IPS-15b (cell line): ENCODE results near the gene MAST3.
"Not testable (repeated sequence)": the region's sequence is repeated elsewhere in the genome, so short reads cannot be mapped to it uniquely, and the experiment has no call there.

Experiments
- H3K27me3 ChIP-seq: one replicate; pipeline ENCODE4 v1.6.1; 2013; ENCODE audit warnings: low read length; ENCODE audit not compliant: control insufficient read depth, insufficient read depth
- H3K36me3 ChIP-seq: one replicate; pipeline ENCODE4 v1.6.1; 2013; ENCODE audit warnings: low read length; ENCODE audit not compliant: control insufficient read depth, insufficient read depth
- H3K4me1 ChIP-seq: one replicate; pipeline ENCODE4 v1.6.1; 2013; ENCODE audit warnings: mild to moderate bottlenecking, low read length; ENCODE audit not compliant: control insufficient read depth, insufficient read depth
- H3K4me3 ChIP-seq: one replicate; pipeline ENCODE4 v1.5.1; 2013; ENCODE audit warnings: low read depth, low read length
- H3K9ac ChIP-seq: one replicate; pipeline ENCODE4 v1.6.1; 2013; ENCODE audit warnings: low read depth, mild to moderate bottlenecking, low read length
- H3K9me3 ChIP-seq: one replicate; pipeline ENCODE4 v1.6.1; 2013; ENCODE audit warnings: mild to moderate bottlenecking, low read length; ENCODE audit not compliant: control insufficient read depth, insufficient read depth

Gene MAST3

GRCh38 chr19:18104793-18105131 is 7.2 kb downstream of the MAST3 start:
- no peaks in the 10 kb centered on the region for H3K9me3 ChIP-seq
- peak overlapping the region; percentile 54 for H3K9ac ChIP-seq
- H3K4me1 ChIP-seq: no peaks in the 10 kb centered on the region
- no peaks in the 10 kb centered on the region for H3K36me3 ChIP-seq
- peaks cover 10% of the 10 kb centered on the region for H3K27me3 ChIP-seq
- peak overlapping the region; percentile 85 for H3K4me3 ChIP-seq

- peaks cover 10% of the 10 kb centered on the region for H3K27me3 ChIP-seq
- not testable (repeated sequence) for H3K9me3 ChIP-seq, H3K4me3 ChIP-seq, H3K4me1 ChIP-seq, H3K9ac ChIP-seq, H3K36me3 ChIP-seq
Measured at GRCh38 chr19:18105259-18105658, 7.7 kb downstream of the MAST3 start.

GRCh38 chr19:18107235-18107634 is 9.7 kb downstream of the MAST3 start:
- Histone ChIP-seq H3K9me3 (no peaks in the 10 kb centered on the region), H3K27me3 (peaks cover 10% of the 10 kb centered on the region), H3K4me3 (no peak overlapping the region), H3K36me3 (no peaks in the 10 kb centered on the region), H3K4me1 (no peaks in the 10 kb centered on the region), H3K9ac (no peak overlapping the region)

- Histone ChIP-seq H3K36me3 (no peaks in the 10 kb centered on the region), H3K27me3 (peaks cover 10% of the 10 kb centered on the region), H3K4me1 (no peaks in the 10 kb centered on the region), H3K4me3 (peak overlapping the region; percentile 85), H3K9ac (no peak overlapping the region), H3K9me3 (no peaks in the 10 kb centered on the region)
Measured at GRCh38 chr19:18108897-18109296, 11.3 kb downstream of the MAST3 start.

- Histone ChIP-seq H3K36me3 (no peaks in the 10 kb centered on the region), H3K4me1 (no peaks in the 10 kb centered on the region), H3K9ac (no peak overlapping the region), H3K27me3 (peaks cover 10% of the 10 kb centered on the region), H3K9me3 (no peaks in the 10 kb centered on the region), H3K4me3 (peak overlapping the region; percentile 85)
Measured at GRCh38 chr19:18109341-18109732, 11.8 kb downstream of the MAST3 start.

- no peaks in the 10 kb centered on the region for H3K9me3 ChIP-seq
- no peaks in the 10 kb centered on the region for H3K4me1 ChIP-seq
- H3K27me3 ChIP-seq: peaks cover 10% of the 10 kb centered on the region
- no peaks in the 10 kb centered on the region for H3K36me3 ChIP-seq
- peak overlapping the region; percentile 85 for H3K4me3 ChIP-seq
- H3K9ac ChIP-seq: no peak overlapping the region
Measured at GRCh38 chr19:18109733-18110608, 12.4 kb downstream of the MAST3 start.

GRCh38 chr19:18110609-18111232 is 13.1 kb downstream of the MAST3 start:
- H3K4me1 ChIP-seq: no peaks in the 10 kb centered on the region
- peak overlapping the region; percentile 85 for H3K4me3 ChIP-seq
- H3K9me3 ChIP-seq: no peaks in the 10 kb centered on the region
- H3K27me3 ChIP-seq: peaks cover 10% of the 10 kb centered on the region
- H3K36me3 ChIP-seq: no peaks in the 10 kb centered on the region
- no peak overlapping the region for H3K9ac ChIP-seq

- Histone ChIP-seq H3K4me1 (peaks cover 2% of the 10 kb centered on the region), H3K4me3 (no peak overlapping the region), H3K9ac (no peak overlapping the region), H3K36me3 (no peaks in the 10 kb centered on the region), H3K9me3 (no peaks in the 10 kb centered on the region), H3K27me3 (peaks cover 8% of the 10 kb centered on the region)
Measured at GRCh38 chr19:18112989-18113478, 15.5 kb downstream of the MAST3 start.

- Histone ChIP-seq H3K27me3 (peaks cover 9% of the 10 kb centered on the region), H3K36me3 (no peaks in the 10 kb centered on the region), H3K4me1 (peaks cover 2% of the 10 kb centered on the region), H3K9me3 (no peaks in the 10 kb centered on the region), H3K9ac (no peak overlapping the region), H3K4me3 (no peak overlapping the region)
Measured at GRCh38 chr19:18113827-18114226, 16.2 kb downstream of the MAST3 start.

- Histone ChIP-seq H3K9me3 (no peaks in the 10 kb centered on the region), H3K4me3 (no peak overlapping the region), H3K9ac (no peak overlapping the region), H3K4me1 (peaks cover 2% of the 10 kb centered on the region), H3K36me3 (no peaks in the 10 kb centered on the region), H3K27me3 (peaks cover 4% of the 10 kb centered on the region)
Measured at GRCh38 chr19:18114483-18114882, 16.9 kb downstream of the MAST3 start.

- Histone ChIP-seq H3K36me3 (no peaks in the 10 kb centered on the region), H3K27me3 (peaks cover 4% of the 10 kb centered on the region), H3K4me1 (peaks cover 2% of the 10 kb centered on the region), H3K9me3 (no peaks in the 10 kb centered on the region), H3K9ac (peak overlapping the region; percentile 60), H3K4me3 (peak overlapping the region; percentile 49)
Measured at GRCh38 chr19:18117364-18117691, 19.8 kb downstream of the MAST3 start.
